ENCODE results near the gene KIAA0753. TPM values are rescaled to one million over a fixed set of nuclear protein-coding genes. Genes with fewer than 3 reads are reported as not detected.
"Not testable (repeated sequence)": the region's sequence is repeated elsewhere in the genome, so short reads cannot be mapped to it uniquely, and the experiment has no call there.

The KIAA0753 gene
- total RNA-seq, 1 donor from 2014 or later: 42.1 TPM

GRCh38 chr17:6668727-6669425 is 28.4 kb upstream of the KIAA0753 start:
- DNase-seq (ENCODE audit: low spot score): no peak

GRCh38 chr17:6668219-6668618 is 27.7 kb upstream of the KIAA0753 start:
- DNase-seq (ENCODE audit: low spot score): no peak

- no peak for DNase-seq (ENCODE audit: low spot score)
These were observed 27.0 kb upstream of the KIAA0753 start for GRCh38 chr17:6667516-6667915.

GRCh38 chr17:6666557-6666956 is 26.0 kb upstream of the KIAA0753 start:
- DNase-seq (ENCODE audit: low spot score): no peak

GRCh38 chr17:6666077-6666521 is 25.6 kb upstream of the KIAA0753 start:
- DNase-seq (ENCODE audit: low spot score): peak; percentile 79

GRCh38 chr17:6663200-6663599 is 22.7 kb upstream of the KIAA0753 start:
- DNase-seq (ENCODE audit: low spot score): not testable (repeated sequence)

GRCh38 chr17:6661464-6661848 is 20.9 kb upstream of the KIAA0753 start:
- DNase-seq (ENCODE audit: low spot score): no peak

- no peak for DNase-seq (ENCODE audit: low spot score)
These were observed 20.4 kb upstream of the KIAA0753 start for GRCh38 chr17:6660805-6661463.

- no peak for DNase-seq (ENCODE audit: low spot score)
These were observed 19.6 kb upstream of the KIAA0753 start for GRCh38 chr17:6660101-6660500.

- DNase-seq (ENCODE audit: low spot score): peak; percentile 29
These were observed 17.9 kb upstream of the KIAA0753 start for GRCh38 chr17:6658411-6658810.

- DNase-seq (ENCODE audit: low spot score): peak; percentile 29
These were observed 17.2 kb upstream of the KIAA0753 start for GRCh38 chr17:6657633-6658287.

GRCh38 chr17:6656797-6657632 is 16.5 kb upstream of the KIAA0753 start:
- peak; percentile 44 for DNase-seq (ENCODE audit: low spot score)

- DNase-seq (ENCODE audit: low spot score): peak; percentile 41
These were observed 15.3 kb upstream of the KIAA0753 start for GRCh38 chr17:6655732-6656361.

- DNase-seq (ENCODE audit: low spot score): peak; percentile 70
These were observed 14.6 kb upstream of the KIAA0753 start for GRCh38 chr17:6654841-6655731.

GRCh38 chr17:6651919-6652452 is 11.5 kb upstream of the KIAA0753 start:
- DNase-seq (ENCODE audit: low spot score): peak; percentile 62

- DNase-seq (ENCODE audit: low spot score): peak; percentile 95
These were observed 10.9 kb upstream of the KIAA0753 start, which contains the start of the genes C17orf100 and MED31 for GRCh38 chr17:6651354-6651918. C17orf100 (plus strand) TSS chr17:6651762; CDS start chr17:6651914, 152 bp downstream. MED31 (minus strand) TSS chr17:6651605; CDS start chr17:6651528, 77 bp downstream.

- no peak for DNase-seq (ENCODE audit: low spot score)
These were observed 7.7 kb upstream of the KIAA0753 start for GRCh38 chr17:6648181-6648580.

- DNase-seq (ENCODE audit: low spot score): no peak
These were observed 3.1 kb upstream of the KIAA0753 start for GRCh38 chr17:6643451-6644125.

GRCh38 chr17:6642592-6642991 is 2.1 kb upstream of the KIAA0753 start:
- no peak for DNase-seq (ENCODE audit: low spot score)
